Measurements from ENCODE around the gene WDR88. TPM values are rescaled to one million over a fixed set of nuclear protein-coding genes. Genes with fewer than 3 reads are reported as not detected.

Gene WDR88
- total and polyA plus RNA-seq, 2 of the 13 experiments (the other 11 are each of a cell fraction or from before 2014, with no cell fraction given): not detected

GRCh38 chr19:33176670-33177416 lies 44.9 kb downstream of the WDR88 start (continued):
- TF ChIP-seq ZNF512 (CRISPR knock-in tag; IDR thresholded peaks at IDR 0.05): no peak
- 0 out of 2 replicates have a peak, but pooled peaks have one; percentile 16 for TF ChIP-seq ZFP37 (CRISPR knock-in tag; IDR thresholded peaks at IDR 0.05; ENCODE audit: borderline replicate concordance)
- no peak for TF ChIP-seq ZNF225 (CRISPR knock-in tag; IDR thresholded peaks at IDR 0.05)
- TF ChIP-seq MED13 (CRISPR knock-in tag; IDR thresholded peaks at IDR 0.05): peak; percentile 51; the same call in 1 of the 2 replicates
- TF ChIP-seq MAF1 (CRISPR knock-in tag; IDR thresholded peaks at IDR 0.05; ENCODE audit: borderline replicate concordance): peak; percentile 99
- TF ChIP-seq ZNF230 (CRISPR knock-in tag; IDR thresholded peaks at IDR 0.05): peak; percentile 71
- TF ChIP-seq REXO4 (CRISPR knock-in tag; IDR thresholded peaks at IDR 0.05; ENCODE audit: borderline replicate concordance): no peak
- 0 out of 2 replicates have a peak, but pooled peaks have one; percentile 33 for TF ChIP-seq ZFP82 (CRISPR knock-in tag; IDR thresholded peaks at IDR 0.05; ENCODE audit: borderline replicate concordance)
- TF ChIP-seq TSC22D2 (CRISPR knock-in tag; IDR thresholded peaks at IDR 0.05; ENCODE audit: borderline replicate concordance): peak; percentile 18; the same call in 1 of the 2 replicates
- TF ChIP-seq KLF6 (CRISPR knock-in tag; IDR thresholded peaks at IDR 0.05): peak; percentile 86
- TF ChIP-seq ZNF883 (CRISPR knock-in tag; IDR thresholded peaks at IDR 0.05; ENCODE audit: not compliant biosample characterization): peak; percentile 73
- peak; percentile 47 for TF ChIP-seq SIX4 (CRISPR knock-in tag; IDR thresholded peaks at IDR 0.05)
- TF ChIP-seq SAFB2 (CRISPR knock-in tag; IDR thresholded peaks at IDR 0.05; ENCODE audit: borderline replicate concordance, low read depth): no peak; the same call in 1 of the 2 replicates
- no peak for TF ChIP-seq ZNF720 (CRISPR knock-in tag; IDR thresholded peaks at IDR 0.05)
- TF ChIP-seq, protein P1, sequence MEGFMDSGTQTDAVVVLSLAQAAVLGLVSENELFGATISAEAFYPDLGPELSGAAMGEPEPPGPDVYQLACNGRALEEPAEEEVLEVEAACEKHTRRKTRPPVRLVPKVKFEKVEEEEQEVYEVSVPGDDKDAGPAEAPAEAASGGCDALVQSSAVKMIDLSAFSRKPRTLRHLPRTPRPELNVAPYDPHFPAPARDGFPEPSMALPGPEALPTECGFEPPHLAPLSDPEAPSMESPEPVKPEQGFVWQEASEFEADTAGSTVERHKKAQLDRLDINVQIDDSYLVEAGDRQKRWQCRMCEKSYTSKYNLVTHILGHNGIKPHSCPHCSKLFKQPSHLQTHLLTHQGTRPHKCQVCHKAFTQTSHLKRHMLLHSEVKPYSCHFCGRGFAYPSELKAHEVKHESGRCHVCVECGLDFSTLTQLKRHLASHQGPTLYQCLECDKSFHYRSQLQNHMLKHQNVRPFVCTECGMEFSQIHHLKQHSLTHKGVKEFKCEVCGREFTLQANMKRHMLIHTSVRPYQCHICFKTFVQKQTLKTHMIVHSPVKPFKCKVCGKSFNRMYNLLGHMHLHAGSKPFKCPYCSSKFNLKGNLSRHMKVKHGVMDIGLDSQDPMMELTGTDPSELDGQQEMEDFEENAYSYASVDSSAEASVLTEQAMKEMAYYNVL (CRISPR knock-in tag; IDR thresholded peaks at IDR 0.05; ENCODE audit: borderline replicate concordance): peak; percentile 73
- TF ChIP-seq RAD51 (IDR thresholded peaks at IDR 0.05; ENCODE audit: borderline replicate concordance): no peak
- no peak for TF ChIP-seq ZNF207 (IDR thresholded peaks at IDR 0.05; ENCODE audit: borderline replicate concordance)
- peak; percentile 80 for TF ChIP-seq HNRNPLL (IDR thresholded peaks at IDR 0.05; ENCODE audit: low read depth, low read length, poor library complexity, severe bottlenecking)
- TF ChIP-seq MBD4 (IDR thresholded peaks at IDR 0.05; ENCODE audit: borderline replicate concordance, low read length): no peak
- peak; percentile 72; the same call in 1 of the 2 replicates for TF ChIP-seq MYC (CRISPR knock-in tag; IDR thresholded peaks at IDR 0.05; ENCODE audit: borderline replicate concordance)
- TF ChIP-seq HMG20B (CRISPR knock-in tag; conservative IDR thresholded peaks at IDR 0.05): 0 out of 2 replicates have a peak, but pooled peaks have one; percentile 6
- TF ChIP-seq MLXIP (CRISPR knock-in tag; IDR thresholded peaks at IDR 0.05; ENCODE audit: borderline replicate concordance): no peak
- no peak for TF ChIP-seq JUND (CRISPR knock-in tag; IDR thresholded peaks at IDR 0.05)
- peak; percentile 10; the same call in 1 of the 2 replicates for TF ChIP-seq CEBPG (CRISPR knock-in tag; IDR thresholded peaks at IDR 0.05)
